Measurements from ENCODE around the gene KLRF2. TPM values are rescaled to one million over a fixed set of nuclear protein-coding genes. Genes with fewer than 3 reads are reported as not detected.
A peak's percentile ranks its signal among the peaks of the same experiment; 100 is the strongest.

Gene KLRF2
- total RNA-seq, 5 donors from 2014 or later (not counting 1 experiment from before 2014, with no cell fraction given): not detected

DNA sequence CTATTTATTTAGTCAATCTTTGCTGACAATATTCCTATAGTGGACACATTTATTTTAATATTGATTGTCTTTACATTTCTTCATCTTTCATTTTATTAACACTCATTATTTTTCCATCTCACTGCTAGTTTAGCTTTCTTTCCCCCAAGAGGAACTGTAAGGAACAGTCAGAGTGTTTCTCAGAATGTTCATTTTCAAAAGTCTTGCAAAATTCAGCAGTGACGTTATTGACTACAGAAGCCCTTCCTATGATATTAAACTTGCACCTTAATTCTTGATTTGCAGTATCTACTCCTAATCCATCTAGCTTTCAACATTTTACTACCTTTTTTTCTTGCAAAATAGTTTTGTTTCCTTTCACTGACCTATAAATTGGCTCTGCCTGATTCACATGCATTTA is 25.1 kb upstream of the KLRF2 start:
- Mint-ChIP-seq H3K4me1 (peaks cover 64 to 86% (median 66%) of the 10 kb centered on the region in 3 donors), H3K4me3 (no peak overlapping the region), H3K9me3 (no peaks in the 10 kb centered on the region), H3K36me3 (peaks cover 72% of the 10 kb centered on the region), H3K27me3 (no peaks in the 10 kb centered on the region), H3K27ac (no peak overlapping the region)
- ChIA-PET POLR2A (interaction anchor here (0.6 to 2.0 kb wide), 3 partner anchors 10 to 939 kb away, joined by 3 to 7 read pairs (median 4); no protein-coding TSS in a partner anchor), CTCF (no interaction called here)
- peaks cover 0 to 59% of the 10 kb centered on the region in 2 donors for H3K36me3 ChIP-seq (ENCODE audit: control insufficient read depth in 2 of 2, extremely low read depth in 1 of 2, insufficient read depth in 1 of 2, low read length in 1 of 2)
- DNase-seq (no peak), ATAC-seq (replicated peaks in 1 of 4) (no peak)
- H3K4me1 ChIP-seq (ENCODE audit: control insufficient read depth in 1 of 2, extremely low read depth in 1 of 2, insufficient read depth in 2 of 2, low read length in 2 of 2): peaks cover 0 to 3% of the 10 kb centered on the region in 2 experiments
- no peaks in the 10 kb centered on the region for H3K27me3 ChIP-seq (replicated peaks in 1 of 2; ENCODE audit: control insufficient read depth in 2 of 2, extremely low read depth in 1 of 2, insufficient read depth in 2 of 2, low read length in 1 of 2)
- H3K9me3 ChIP-seq: no peaks in the 10 kb centered on the region
- no peak overlapping the region for H3K27ac ChIP-seq (ENCODE audit: low read length)
- H3K4me3 ChIP-seq (ENCODE audit: control insufficient read depth in 1 of 2, extremely low read depth in 1 of 2, low read length in 1 of 2): no peak overlapping the region
- WGBS (ENCODE audit: insufficient coverage): 67% methylated on average over 1 of the region's 1 CpG

DNA sequence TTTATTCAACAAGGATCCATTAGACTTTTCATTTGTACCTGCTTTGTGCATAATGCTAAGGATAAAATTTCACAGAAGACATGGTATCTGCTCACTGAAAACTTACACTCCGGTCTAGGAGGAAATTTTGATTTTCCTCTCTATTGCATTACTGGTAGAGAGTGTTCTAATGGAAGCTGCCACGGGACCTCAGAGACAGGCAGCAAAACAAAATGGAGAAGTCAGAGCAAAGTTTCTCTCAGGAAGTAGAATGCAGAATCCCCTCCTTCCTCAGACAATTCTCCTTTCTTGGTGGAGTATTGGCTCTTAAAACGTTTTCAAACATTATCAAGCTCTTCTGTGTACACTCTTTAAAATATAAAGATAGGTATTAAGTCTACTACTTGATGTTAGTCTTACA is 24.4 kb upstream of the KLRF2 start:
- Mint-ChIP-seq H3K4me1 (peaks cover 68 to 84% (median 73%) of the 10 kb centered on the region in 3 donors), H3K36me3 (peaks cover 68% of the 10 kb centered on the region), H3K9me3 (no peaks in the 10 kb centered on the region), H3K27me3 (no peaks in the 10 kb centered on the region), H3K4me3 (no peak overlapping the region), H3K27ac (no peak overlapping the region)
- ChIA-PET CTCF (interaction anchor here in 1 of 2 donors (0.6 kb wide), 1 partner anchor 388 kb away, joined by 3 read pairs; no protein-coding TSS in a partner anchor), POLR2A (interaction anchor here in 1 of 2 donors (1.0 kb wide), 1 partner anchor 11 kb away, joined by 5 read pairs; no protein-coding TSS in a partner anchor)
- H3K9me3 ChIP-seq: no peaks in the 10 kb centered on the region
- no peak overlapping the region for H3K4me3 ChIP-seq (ENCODE audit: control insufficient read depth in 1 of 2, extremely low read depth in 1 of 2, low read length in 1 of 2)
- peaks cover 0 to 7% of the 10 kb centered on the region in 2 experiments for H3K4me1 ChIP-seq (ENCODE audit: control insufficient read depth in 1 of 2, extremely low read depth in 1 of 2, insufficient read depth in 2 of 2, low read length in 2 of 2)
- WGBS (ENCODE audit: insufficient coverage): no CpG with 5 or more reads among the region's 3 CpGs
- H3K36me3 ChIP-seq (ENCODE audit: control insufficient read depth in 2 of 2, extremely low read depth in 1 of 2, insufficient read depth in 1 of 2, low read length in 1 of 2): peaks cover 0 to 52% of the 10 kb centered on the region in 2 donors
- ATAC-seq (replicated peaks in 1 of 4) (no peak), DNase-seq (no peak)
- H3K27ac ChIP-seq (ENCODE audit: low read length): no peak overlapping the region
- no peaks in the 10 kb centered on the region for H3K27me3 ChIP-seq (replicated peaks in 1 of 2; ENCODE audit: control insufficient read depth in 2 of 2, extremely low read depth in 1 of 2, insufficient read depth in 2 of 2, low read length in 1 of 2)

DNA sequence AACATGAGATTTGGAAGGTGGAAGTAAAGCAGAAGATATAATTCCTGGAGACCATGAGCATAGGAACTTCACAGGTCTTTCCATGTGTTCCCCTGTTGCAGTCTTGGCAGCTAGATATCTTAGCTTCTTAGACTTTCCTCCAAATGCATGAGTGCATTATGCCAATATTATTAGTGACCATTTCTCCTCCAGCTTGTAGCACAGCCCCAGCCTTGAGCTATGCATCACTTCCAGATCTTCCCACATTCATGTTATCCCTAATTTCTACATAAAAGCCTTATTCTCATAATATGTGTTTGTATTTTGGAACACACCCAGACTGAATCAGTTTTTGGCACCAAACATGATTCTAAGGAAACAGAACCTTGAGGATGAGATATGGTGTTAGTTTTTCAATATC is 23.2 kb upstream of the KLRF2 start:
- Mint-ChIP-seq H3K36me3 (peaks cover 64% of the 10 kb centered on the region), H3K27ac (no peak overlapping the region), H3K4me3 (no peak overlapping the region), H3K4me1 (peaks cover 75 to 86% (median 79%) of the 10 kb centered on the region in 3 donors), H3K27me3 (no peaks in the 10 kb centered on the region), H3K9me3 (peaks cover 1 to 8% (median 2%) of the 10 kb centered on the region in 3 donors)
- ATAC-seq (replicated peaks in 1 of 4): no peak
- Histone ChIP-seq H3K4me3 (ENCODE audit: control insufficient read depth in 1 of 2, extremely low read depth in 1 of 2, low read length in 1 of 2) (no peak overlapping the region), H3K27me3 (replicated peaks in 1 of 2; ENCODE audit: control insufficient read depth in 2 of 2, extremely low read depth in 1 of 2, insufficient read depth in 2 of 2, low read length in 1 of 2) (no peaks in the 10 kb centered on the region), H3K36me3 (ENCODE audit: control insufficient read depth in 2 of 2, extremely low read depth in 1 of 2, insufficient read depth in 1 of 2, low read length in 1 of 2) (peaks cover 0 to 47% of the 10 kb centered on the region in 2 donors), H3K27ac (ENCODE audit: low read length) (no peak overlapping the region), H3K9me3 (no peaks in the 10 kb centered on the region), H3K4me1 (ENCODE audit: control insufficient read depth in 1 of 2, extremely low read depth in 1 of 2, insufficient read depth in 2 of 2, low read length in 2 of 2) (peaks cover 5 to 6% of the 10 kb centered on the region in 2 experiments)
- CTCF ChIA-PET: no interaction called here
- POLR2A ChIA-PET: interaction anchor here in 1 of 2 donors (0.6 kb wide), 1 partner anchor 606 kb away, joined by 4 read pairs; no protein-coding TSS in a partner anchor
- DNase-seq: no peak

DNA sequence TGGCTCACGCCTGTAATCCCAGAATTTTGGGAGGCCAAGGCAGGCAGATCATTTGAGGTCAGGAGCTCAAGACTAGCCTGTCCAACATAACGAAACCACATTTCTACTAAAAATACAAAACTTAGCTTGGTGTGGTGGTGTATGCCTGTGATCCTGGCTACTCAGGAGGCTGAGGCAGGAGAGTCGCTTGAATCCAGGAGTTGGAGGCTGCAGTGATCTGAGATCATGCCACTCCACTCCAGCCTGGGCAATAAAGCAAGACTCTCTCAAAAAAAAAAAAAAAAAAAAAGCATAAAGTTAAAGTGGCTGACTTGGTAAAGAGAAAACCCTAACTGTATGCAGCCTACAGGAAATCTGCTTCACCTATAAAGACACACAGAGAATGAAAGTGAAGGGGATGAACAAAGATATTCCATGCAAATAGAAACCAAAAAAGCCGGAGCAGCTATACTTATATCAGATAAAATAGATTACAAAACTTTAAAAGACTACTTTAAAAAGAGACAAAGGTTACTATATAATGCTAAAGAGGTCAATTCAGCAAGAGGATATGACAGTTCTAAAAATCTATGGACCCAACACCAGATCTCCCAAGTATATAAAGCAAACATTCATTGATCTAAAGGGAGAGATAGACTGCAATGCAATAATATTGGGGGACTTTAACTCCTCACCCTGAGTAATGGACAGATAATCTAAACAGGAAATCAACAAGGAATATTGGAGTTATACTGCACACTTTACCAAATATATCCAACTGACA is 16.2 kb upstream of the KLRF2 start:
- peaks cover 47 to 70% (median 55%) of the 10 kb centered on the region in 3 donors for H3K4me1 Mint-ChIP-seq
- no peaks in the 10 kb centered on the region for H3K27me3 Mint-ChIP-seq
- CTCF ChIA-PET: interaction anchor here (0.7 to 1.3 kb wide), 4 partner anchors 50 to 123 kb away, joined by 3 to 6 read pairs (median 3); no protein-coding TSS in a partner anchor
- ATAC-seq (replicated peaks in 1 of 4) (peak in 1 of 4 experiments; percentile 58), DNase-seq (peak in 1 of 35 experiments; percentile 49)
- no peaks in the 10 kb centered on the region for H3K27me3 ChIP-seq (replicated peaks in 1 of 2; ENCODE audit: control insufficient read depth in 2 of 2, extremely low read depth in 1 of 2, insufficient read depth in 2 of 2, low read length in 1 of 2)
- H3K27ac ChIP-seq (ENCODE audit: low read length): peak overlapping the region; percentile 96
- peaks cover 39% of the 10 kb centered on the region for H3K36me3 Mint-ChIP-seq
- peaks cover 0 to 7% of the 10 kb centered on the region in 2 donors for H3K36me3 ChIP-seq (ENCODE audit: control insufficient read depth in 2 of 2, extremely low read depth in 1 of 2, insufficient read depth in 1 of 2, low read length in 1 of 2)
- H3K4me1 ChIP-seq (ENCODE audit: control insufficient read depth in 1 of 2, extremely low read depth in 1 of 2, insufficient read depth in 2 of 2, low read length in 2 of 2): peaks cover 11% of the 10 kb centered on the region in 2 experiments
- peak overlapping the region; percentile 59 to 67 for H3K4me3 ChIP-seq (ENCODE audit: control insufficient read depth in 1 of 2, extremely low read depth in 1 of 2, low read length in 1 of 2)
- 83% methylated on average over 1 of the region's 4 CpGs for WGBS (ENCODE audit: insufficient coverage)
- peak overlapping the region; percentile 83 to 96 (median 87) for H3K4me3 Mint-ChIP-seq
- peaks cover 9 to 20% (median 14%) of the 10 kb centered on the region in 3 donors for H3K9me3 Mint-ChIP-seq
- POLR2A ChIA-PET: interaction anchor here (0.7 to 1.2 kb wide), 2 partner anchors 9 to 196 kb away, joined by 4 to 8 read pairs; partner anchors contain the start of gene CLEC2D (in 1 of the 2)
- peaks cover 3% of the 10 kb centered on the region for H3K9me3 ChIP-seq
- H3K27ac Mint-ChIP-seq: peak overlapping the region; percentile 77 to 87

DNA sequence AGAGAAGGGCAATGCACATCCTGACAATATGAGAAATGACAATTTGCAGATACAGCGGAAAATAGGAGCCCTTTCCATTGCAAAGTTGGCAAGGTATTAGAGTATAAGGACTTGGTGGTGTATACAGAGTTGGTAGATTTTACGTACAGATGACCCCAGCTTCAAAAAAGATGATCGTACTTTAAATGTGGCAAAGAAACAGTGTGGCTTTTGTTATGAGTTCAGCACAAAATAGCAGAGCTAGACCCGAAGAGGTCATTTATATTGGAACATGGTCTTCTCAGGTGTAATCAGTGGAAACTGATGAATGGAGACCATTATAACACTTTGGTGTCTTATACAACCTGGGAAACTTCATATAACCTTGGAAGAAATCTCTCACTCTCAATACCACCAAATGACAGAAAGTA is 14.4 kb upstream of the KLRF2 start:
- peak in 1 of 35 experiments; percentile 20 for DNase-seq
- peaks cover 33% of the 10 kb centered on the region for H3K36me3 Mint-ChIP-seq

DNA sequence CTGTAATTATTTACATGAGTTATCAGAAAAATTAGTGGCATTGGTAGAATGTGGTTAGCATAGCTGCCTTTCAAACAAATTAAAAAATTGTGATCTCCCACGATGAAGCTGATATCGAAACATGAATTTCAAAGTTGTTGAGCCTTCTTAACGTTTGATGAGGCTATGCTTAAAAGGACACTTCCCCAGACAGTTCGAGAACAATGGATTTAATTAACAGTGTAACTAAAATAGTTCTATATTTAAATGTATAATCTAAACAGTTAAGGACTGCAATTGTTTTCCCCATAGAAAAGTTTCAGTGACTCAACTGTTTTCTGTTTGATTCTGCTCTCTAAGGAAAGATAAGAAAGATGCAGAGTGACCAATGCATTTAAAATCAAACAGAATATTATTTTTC is 13.8 kb upstream of the KLRF2 start:
- peaks cover 44 to 68% (median 50%) of the 10 kb centered on the region in 3 donors for H3K4me1 Mint-ChIP-seq
- H3K4me3 Mint-ChIP-seq: peak overlapping the region; percentile 87 to 96 (median 93)
- peak in 1 of 35 experiments; percentile 28 for DNase-seq
- Histone ChIP-seq H3K27me3 (replicated peaks in 1 of 2; ENCODE audit: control insufficient read depth in 2 of 2, extremely low read depth in 1 of 2, insufficient read depth in 2 of 2, low read length in 1 of 2) (no peaks in the 10 kb centered on the region), H3K36me3 (ENCODE audit: control insufficient read depth in 2 of 2, extremely low read depth in 1 of 2, insufficient read depth in 1 of 2, low read length in 1 of 2) (peaks cover 0 to 7% of the 10 kb centered on the region in 2 donors), H3K9me3 (peaks cover 3% of the 10 kb centered on the region), H3K4me1 (ENCODE audit: control insufficient read depth in 1 of 2, extremely low read depth in 1 of 2, insufficient read depth in 2 of 2, low read length in 2 of 2) (peaks cover 13 to 17% of the 10 kb centered on the region in 2 experiments), H3K4me3 (ENCODE audit: control insufficient read depth in 1 of 2, extremely low read depth in 1 of 2, low read length in 1 of 2) (peak overlapping the region; percentile 59 to 80), H3K27ac (ENCODE audit: low read length) (peak overlapping the region; percentile 96)
- H3K9me3 Mint-ChIP-seq: peaks cover 9 to 18% (median 14%) of the 10 kb centered on the region in 3 donors
- ChIA-PET CTCF (interaction anchor here (0.5 to 3.1 kb wide), 6 partner anchors 8 to 228 kb away, joined by 3 to 24 read pairs (median 4); no protein-coding TSS in a partner anchor), POLR2A (interaction anchor here (0.6 to 2.0 kb wide), 6 partner anchors 11 to 113 kb away, joined by 3 to 9 read pairs (median 4); partner anchors contain the start of gene CD69 (in 1 of the 2))
- H3K27ac Mint-ChIP-seq: peak overlapping the region; percentile 90 to 95
- H3K36me3 Mint-ChIP-seq: peaks cover 30% of the 10 kb centered on the region
- no peak for ATAC-seq (replicated peaks in 1 of 4)
- no peaks in the 10 kb centered on the region for H3K27me3 Mint-ChIP-seq
- WGBS (ENCODE audit: insufficient coverage): no CpG with 5 or more reads among the region's 4 CpGs

More for the DNA sequence above, 14.4 kb upstream of the KLRF2 start:
- peak overlapping the region; percentile 96 for H3K27ac ChIP-seq (ENCODE audit: low read length)
- H3K4me1 ChIP-seq (ENCODE audit: control insufficient read depth in 1 of 2, extremely low read depth in 1 of 2, insufficient read depth in 2 of 2, low read length in 2 of 2): peaks cover 13 to 17% of the 10 kb centered on the region in 2 experiments
- H3K4me3 Mint-ChIP-seq: peak overlapping the region; percentile 87 to 96 (median 93)
- H3K4me3 ChIP-seq (ENCODE audit: control insufficient read depth in 1 of 2, extremely low read depth in 1 of 2, low read length in 1 of 2): peak overlapping the region; percentile 59 to 80
- H3K9me3 ChIP-seq: peaks cover 3% of the 10 kb centered on the region
- POLR2A ChIA-PET: interaction anchor here (0.5 to 2.0 kb wide), 8 partner anchors 11 to 1930 kb away, joined by 3 to 9 read pairs (median 4); partner anchors contain the start of gene CD69 (in 1 of the 2)
- no peaks in the 10 kb centered on the region for H3K27me3 Mint-ChIP-seq
- no peaks in the 10 kb centered on the region for H3K27me3 ChIP-seq (replicated peaks in 1 of 2; ENCODE audit: control insufficient read depth in 2 of 2, extremely low read depth in 1 of 2, insufficient read depth in 2 of 2, low read length in 1 of 2)
- CTCF ChIA-PET: interaction anchor here in 1 of 2 donors (0.7 to 3.1 kb wide), 4 partner anchors 12 to 116 kb away, joined by 3 to 24 read pairs (median 4); no protein-coding TSS in a partner anchor
- 0% methylated on average over 3 of the region's 4 CpGs for WGBS (ENCODE audit: insufficient coverage)
- peaks cover 0 to 7% of the 10 kb centered on the region in 2 donors for H3K36me3 ChIP-seq (ENCODE audit: control insufficient read depth in 2 of 2, extremely low read depth in 1 of 2, insufficient read depth in 1 of 2, low read length in 1 of 2)
- peaks cover 9 to 20% (median 14%) of the 10 kb centered on the region in 3 donors for H3K9me3 Mint-ChIP-seq
- H3K4me1 Mint-ChIP-seq: peaks cover 46 to 69% (median 52%) of the 10 kb centered on the region in 3 donors
- no peak for ATAC-seq (replicated peaks in 1 of 4)
- H3K27ac Mint-ChIP-seq: peak overlapping the region; percentile 87 to 95

Measured in T-cell (primary cell).